IPS-20b (cell line): ENCODE data around the gene OPN3.
"Not testable (repeated sequence)": the region's sequence is repeated elsewhere in the genome, so short reads cannot be mapped to it uniquely, and the experiment has no call there.

ENCODE experiments used
- H3K27ac ChIP-seq: one replicate; pipeline ENCODE4 v1.5.1; 2013; ENCODE audit warnings: low read length
- H3K27me3 ChIP-seq: 2 replicates; pipeline ENCODE4 v1.6.1; 2013; ENCODE audit warnings: mild to moderate bottlenecking, low read length, inconsistent platforms; ENCODE audit not compliant: insufficient read depth
- H3K36me3 ChIP-seq: 2 replicates; pipeline ENCODE4 v1.6.1; 2013; ENCODE audit warnings: low read depth, mild to moderate bottlenecking, inconsistent platforms, low read length, moderate library complexity; ENCODE audit not compliant: insufficient read depth
- H3K4me1 ChIP-seq: 2 replicates; pipeline ENCODE4 v1.6.1; 2013; ENCODE audit warnings: mild to moderate bottlenecking, control low read depth, inconsistent platforms, low read length, moderate library complexity; ENCODE audit not compliant: insufficient read depth
- H3K4me3 ChIP-seq: 2 replicates; pipeline ENCODE4 v1.5.1; 2013; ENCODE audit warnings: mild to moderate bottlenecking, low read length, inconsistent platforms
- H3K9ac ChIP-seq: 2 replicates; pipeline ENCODE4 v1.6.1; 2013; ENCODE audit warnings: low read depth, mild to moderate bottlenecking, inconsistent platforms, low read length, moderate library complexity
- H3K9me3 ChIP-seq: 2 replicates; pipeline ENCODE4 v1.6.1; 2013; ENCODE audit warnings: mild to moderate bottlenecking, low read depth, low read length, inconsistent platforms; ENCODE audit not compliant: insufficient read depth

Gene OPN3

DNA sequence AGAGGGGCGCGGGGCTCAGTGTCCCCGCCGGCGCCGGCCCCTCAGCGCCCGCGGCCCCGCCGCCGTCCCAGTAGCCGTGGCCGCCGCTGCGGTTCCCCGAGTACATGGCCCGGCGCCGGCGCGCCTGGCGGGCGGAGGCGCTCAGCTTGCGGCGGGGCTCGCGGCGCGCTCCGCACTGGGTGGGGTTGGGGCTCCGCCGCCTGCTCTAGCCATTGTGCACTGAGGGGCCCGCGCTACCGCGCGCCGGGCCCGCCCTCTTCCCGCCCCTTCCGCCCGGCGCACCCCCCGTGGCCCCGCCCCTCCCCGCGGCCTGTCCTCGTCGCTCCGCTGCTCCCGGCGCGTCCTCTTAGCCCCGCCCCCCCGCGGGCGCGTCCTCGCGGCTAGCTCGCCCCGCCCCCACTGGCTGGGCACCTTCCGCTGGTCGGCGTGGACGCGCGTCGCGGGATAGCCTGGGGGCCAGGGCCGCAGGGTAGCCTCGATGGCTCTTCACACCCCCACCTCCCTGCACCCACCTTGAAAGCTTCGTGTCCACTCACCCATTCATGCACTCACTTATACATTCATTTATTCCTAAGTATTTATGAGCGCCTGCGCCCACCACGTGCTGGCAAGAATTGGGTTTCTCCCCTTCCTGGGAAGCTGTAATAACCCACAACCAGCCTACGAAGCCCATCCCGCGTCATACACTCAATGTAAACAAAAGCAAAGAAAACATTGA lies at the start of gene OPN3, which contains the start of gene CHML:
TSS of gene OPN3 (minus strand) at position 221 of the 718 bp plus-strand sequence. CDS start at position 106, 115 bp downstream.
TSS of gene CHML (minus strand) at position 221 of the 718 bp plus-strand sequence. CDS start 4,603 bp downstream, outside the sequence.
- no peaks in the 10 kb centered on the region for H3K27me3 ChIP-seq
- peaks cover 15% of the 10 kb centered on the region for H3K4me1 ChIP-seq
- H3K9ac ChIP-seq, result peak within 1 kb of the TSS; percentile 88
- H3K9me3 ChIP-seq, result no peaks in the 10 kb centered on the region
- peaks cover 26% of the 10 kb centered on the region for H3K36me3 ChIP-seq
- peak within 1 kb of the TSS; percentile 77 for H3K4me3 ChIP-seq
- H3K27ac ChIP-seq, result peak within 1 kb of the TSS; percentile 65

GRCh38 chr1:241688940-241689368 lies 48.8 kb upstream of the OPN3 start:
- Histone ChIP-seq H3K27ac (no peak overlapping the region), H3K36me3 (no peaks in the 10 kb centered on the region), H3K4me1 (no peaks in the 10 kb centered on the region), H3K27me3 (no peaks in the 10 kb centered on the region), H3K9me3 (no peaks in the 10 kb centered on the region), H3K9ac (no peak overlapping the region), H3K4me3 (no peak overlapping the region)

DNA sequence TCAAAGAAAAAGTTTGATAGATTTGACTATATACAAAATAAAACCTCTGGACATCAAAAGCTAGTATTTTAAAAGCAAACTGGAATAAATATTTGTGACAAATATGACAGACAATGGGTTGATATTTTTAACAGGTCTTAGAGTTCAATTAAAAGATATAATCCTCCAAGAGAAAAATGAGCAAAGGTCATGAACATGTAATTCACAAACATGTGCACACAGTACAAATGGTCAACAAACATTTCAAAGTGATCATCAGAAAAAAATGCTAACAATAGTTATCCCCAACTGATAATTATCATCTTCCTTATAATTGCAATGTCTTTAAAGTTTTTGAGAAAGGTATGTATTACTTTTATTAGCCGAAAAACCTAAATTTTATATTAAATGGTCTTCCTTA lies 43.9 kb upstream of the OPN3 start:
- Histone ChIP-seq H3K27ac (no peak overlapping the region), H3K4me1 (no peaks in the 10 kb centered on the region), H3K9ac (no peak overlapping the region), H3K27me3 (no peaks in the 10 kb centered on the region), H3K36me3 (no peaks in the 10 kb centered on the region), H3K4me3 (no peak overlapping the region), H3K9me3 (no peaks in the 10 kb centered on the region)

- Histone ChIP-seq H3K27ac (no peak overlapping the region), H3K4me3 (no peak overlapping the region), H3K9me3 (no peaks in the 10 kb centered on the region), H3K4me1 (no peaks in the 10 kb centered on the region), H3K9ac (no peak overlapping the region), H3K36me3 (no peaks in the 10 kb centered on the region), H3K27me3 (no peaks in the 10 kb centered on the region)
These were observed 42.8 kb upstream of the OPN3 start for GRCh38 chr1:241682921-241683320.

GRCh38 chr1:241681861-241682448 lies 41.8 kb upstream of the OPN3 start:
- not testable (repeated sequence) for H3K9me3 ChIP-seq, H3K27ac ChIP-seq, H3K4me1 ChIP-seq, H3K9ac ChIP-seq, H3K36me3 ChIP-seq, H3K4me3 ChIP-seq, H3K27me3 ChIP-seq

GRCh38 chr1:241679961-241680360 lies 39.8 kb upstream of the OPN3 start:
- no peak overlapping the region for H3K4me3 ChIP-seq
- no peaks in the 10 kb centered on the region for H3K36me3 ChIP-seq
- no peak overlapping the region for H3K9ac ChIP-seq
- no peaks in the 10 kb centered on the region for H3K9me3 ChIP-seq
- no peaks in the 10 kb centered on the region for H3K4me1 ChIP-seq
- H3K27me3 ChIP-seq, result no peaks in the 10 kb centered on the region
- H3K27ac ChIP-seq, result no peak overlapping the region

DNA sequence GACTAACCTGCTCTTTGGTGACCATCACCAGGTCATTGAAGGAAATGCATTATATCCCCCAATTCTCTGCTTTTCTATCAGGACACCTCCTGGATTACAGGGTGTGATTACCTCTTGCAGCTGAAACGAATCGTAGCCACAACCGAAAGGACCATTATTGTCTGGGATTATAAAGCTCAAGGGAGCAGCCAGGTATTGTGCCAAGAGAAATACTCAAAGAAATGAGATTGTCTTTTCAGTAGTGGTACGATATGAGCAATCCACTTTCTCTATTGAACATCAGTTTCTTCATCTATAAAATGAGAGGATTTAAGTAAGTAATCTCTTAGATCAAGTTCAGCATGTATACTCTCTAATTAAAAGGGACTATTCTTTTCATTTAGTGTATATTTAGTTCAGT lies 39.2 kb upstream of the OPN3 start:
- no peak overlapping the region for H3K27ac ChIP-seq
- H3K9ac ChIP-seq, result no peak overlapping the region
- no peaks in the 10 kb centered on the region for H3K27me3 ChIP-seq
- no peaks in the 10 kb centered on the region for H3K36me3 ChIP-seq
- H3K9me3 ChIP-seq, result no peaks in the 10 kb centered on the region
- no peaks in the 10 kb centered on the region for H3K4me1 ChIP-seq
- no peak overlapping the region for H3K4me3 ChIP-seq

DNA sequence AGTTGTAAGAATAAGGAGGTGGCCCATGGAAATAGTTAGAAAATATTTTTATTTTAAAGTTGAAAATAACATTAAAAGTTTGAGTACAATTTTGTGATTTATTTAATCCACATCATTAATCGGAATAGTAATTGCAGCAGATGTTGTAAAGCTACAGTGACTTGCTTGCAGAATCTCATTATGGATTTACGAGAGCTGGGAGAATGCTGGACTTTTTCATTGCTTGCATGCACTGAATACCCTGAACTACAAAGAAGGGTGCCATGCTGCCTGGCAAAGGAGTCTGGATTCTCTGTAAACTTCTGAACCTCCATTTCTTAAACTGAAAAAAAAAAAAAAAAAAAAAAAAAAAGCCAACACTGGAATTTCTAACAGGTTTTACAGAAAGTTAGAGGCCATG lies 38.4 kb upstream of the OPN3 start:
- H3K27me3 ChIP-seq, result no peaks in the 10 kb centered on the region
- no peak overlapping the region for H3K9ac ChIP-seq
- no peak overlapping the region for H3K27ac ChIP-seq
- H3K4me3 ChIP-seq, result no peak overlapping the region
- H3K36me3 ChIP-seq, result no peaks in the 10 kb centered on the region
- H3K4me1 ChIP-seq, result no peaks in the 10 kb centered on the region
- no peaks in the 10 kb centered on the region for H3K9me3 ChIP-seq

DNA sequence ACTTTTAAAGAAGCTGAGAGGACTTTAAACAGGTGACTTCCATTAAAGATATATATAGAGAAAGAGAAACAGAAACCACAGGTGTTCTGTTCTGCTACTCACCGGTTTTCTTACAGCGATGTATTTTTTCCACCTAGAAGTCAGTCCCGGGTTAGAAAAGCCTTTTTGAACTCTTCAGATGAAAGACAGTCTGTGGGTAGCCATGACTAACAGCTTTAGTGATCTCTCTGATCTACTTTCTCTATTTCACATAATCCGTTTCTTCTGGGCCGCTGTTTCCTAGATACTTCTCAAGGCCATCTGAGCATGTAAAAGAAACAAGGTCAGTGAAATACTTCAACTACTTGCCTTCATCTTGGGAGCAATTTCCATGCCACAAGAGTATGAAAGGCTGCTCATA lies 37.0 kb upstream of the OPN3 start:
- no peak overlapping the region for H3K9ac ChIP-seq
- no peaks in the 10 kb centered on the region for H3K27me3 ChIP-seq
- H3K36me3 ChIP-seq, result no peaks in the 10 kb centered on the region
- H3K4me3 ChIP-seq, result no peak overlapping the region
- no peak overlapping the region for H3K27ac ChIP-seq
- H3K9me3 ChIP-seq, result no peaks in the 10 kb centered on the region
- no peaks in the 10 kb centered on the region for H3K4me1 ChIP-seq

- H3K36me3 ChIP-seq, result no peaks in the 10 kb centered on the region
- H3K27ac ChIP-seq, result no peak overlapping the region
- no peaks in the 10 kb centered on the region for H3K4me1 ChIP-seq
These were observed 35.8 kb upstream of the OPN3 start for GRCh38 chr1:241675983-241676382.

GRCh38 chr1:241674805-241675384 lies 34.7 kb upstream of the OPN3 start:
- H3K9me3 ChIP-seq, result no peaks in the 10 kb centered on the region
- H3K27ac ChIP-seq, result no peak overlapping the region
- no peaks in the 10 kb centered on the region for H3K27me3 ChIP-seq
- no peaks in the 10 kb centered on the region for H3K4me1 ChIP-seq
- no peaks in the 10 kb centered on the region for H3K36me3 ChIP-seq
- no peak overlapping the region for H3K4me3 ChIP-seq
- H3K9ac ChIP-seq, result no peak overlapping the region

More at GRCh38 chr1:241675983-241676382, 35.8 kb upstream of the OPN3 start:
- H3K27me3 ChIP-seq, result no peaks in the 10 kb centered on the region
- H3K9ac ChIP-seq, result no peak overlapping the region
- no peak overlapping the region for H3K4me3 ChIP-seq
- no peaks in the 10 kb centered on the region for H3K9me3 ChIP-seq

DNA sequence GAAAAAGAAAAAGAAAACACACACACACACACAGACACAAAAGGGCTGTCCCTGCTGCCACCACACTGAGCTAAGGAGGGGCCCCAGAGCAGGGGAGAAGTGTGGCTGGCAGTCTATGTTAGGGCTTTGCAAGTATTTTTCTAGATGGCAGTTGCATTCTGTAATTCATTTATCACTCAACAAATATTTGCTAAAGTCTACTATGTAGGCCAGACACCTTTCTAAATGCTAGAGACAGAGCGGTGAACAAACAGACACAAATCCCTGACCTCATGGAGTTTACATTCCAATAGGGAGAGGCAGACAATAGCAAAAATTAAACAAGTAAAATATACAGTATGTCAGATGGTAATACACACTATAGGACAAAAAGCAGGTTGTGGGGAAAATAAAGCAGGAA lies 32.1 kb upstream of the OPN3 start:
- H3K4me3 ChIP-seq, result no peak overlapping the region
- H3K9me3 ChIP-seq, result no peaks in the 10 kb centered on the region
- H3K9ac ChIP-seq, result no peak overlapping the region
- no peak overlapping the region for H3K27ac ChIP-seq
- H3K36me3 ChIP-seq, result no peaks in the 10 kb centered on the region
- no peaks in the 10 kb centered on the region for H3K27me3 ChIP-seq
- no peaks in the 10 kb centered on the region for H3K4me1 ChIP-seq
